Stimulated activated CD8-positive, alpha-beta memory T cell treated with anti-CD3 and anti-CD28 coated beads, Interleukin-2, amount 100 ng/mL, for 48 hours (primary cell): ENCODE results near the gene POLA1.

Experiments used
- DNase-seq, 2 donors: peaks; one replicate each; pipeline ENCODE4 v3.0.0-alpha.2; 2020; ENCODE audit warnings: low read depth in 2 of 2

POLA1 gene

DNA sequence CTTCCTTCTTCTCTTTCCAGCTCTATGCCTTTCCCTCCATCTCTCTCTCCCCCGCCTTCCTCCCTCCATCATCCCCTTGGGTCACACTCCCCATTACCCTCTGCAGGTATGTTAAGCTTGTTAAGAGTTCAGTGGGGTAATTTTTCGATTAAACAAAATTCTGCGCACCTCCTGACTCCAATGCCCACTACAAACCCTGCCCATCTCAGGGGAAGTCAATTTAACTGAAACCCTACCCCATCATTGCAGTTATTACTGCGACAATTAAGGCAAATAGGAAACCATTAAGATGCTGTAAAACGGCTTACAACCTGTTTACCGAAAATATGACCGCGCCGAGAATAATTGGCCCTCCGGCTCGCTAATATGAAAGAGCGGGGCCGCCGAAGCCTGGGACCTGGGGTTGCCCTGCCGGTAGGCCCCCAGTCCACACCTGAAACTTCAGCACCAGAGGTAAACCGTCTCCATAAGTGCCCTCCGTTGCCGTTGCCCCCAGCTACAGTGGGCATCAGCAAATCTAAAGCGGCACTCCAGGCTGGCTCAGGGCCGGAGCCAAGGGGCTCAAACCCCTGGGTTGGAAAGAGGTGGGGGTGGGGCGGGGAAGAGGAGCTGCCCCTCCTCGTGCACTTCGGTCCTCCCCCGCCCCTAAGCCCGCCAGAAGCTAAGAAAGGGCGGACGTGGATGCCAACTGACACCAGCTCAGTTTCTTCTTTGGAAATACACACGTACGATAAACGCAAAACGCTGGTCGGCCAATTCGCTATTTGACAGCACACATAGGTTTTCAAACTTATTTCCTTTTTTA lies 317.3 kb downstream of the POLA1 start:
- no peak for DNase-seq

- no peak for DNase-seq
Observed at GRCh38 chrX:25011589-25012432, 318.1 kb downstream of the POLA1 start.

DNA sequence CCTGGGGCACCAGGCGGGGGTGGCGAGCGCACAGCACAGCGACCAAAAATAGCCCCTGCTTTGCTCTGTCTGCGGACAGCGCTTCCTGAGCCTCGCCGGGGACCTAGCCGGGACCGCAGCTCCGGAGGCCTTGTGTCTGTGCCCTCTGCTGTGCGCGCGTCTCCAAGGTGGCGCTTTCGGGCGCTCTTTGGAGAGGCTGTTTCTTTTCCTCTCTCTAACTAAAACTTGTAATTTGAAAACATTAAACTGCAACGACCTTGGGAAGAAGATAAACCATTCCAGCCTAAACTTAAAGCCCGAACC lies 318.7 kb downstream of the POLA1 start:
- no peak for DNase-seq

DNA sequence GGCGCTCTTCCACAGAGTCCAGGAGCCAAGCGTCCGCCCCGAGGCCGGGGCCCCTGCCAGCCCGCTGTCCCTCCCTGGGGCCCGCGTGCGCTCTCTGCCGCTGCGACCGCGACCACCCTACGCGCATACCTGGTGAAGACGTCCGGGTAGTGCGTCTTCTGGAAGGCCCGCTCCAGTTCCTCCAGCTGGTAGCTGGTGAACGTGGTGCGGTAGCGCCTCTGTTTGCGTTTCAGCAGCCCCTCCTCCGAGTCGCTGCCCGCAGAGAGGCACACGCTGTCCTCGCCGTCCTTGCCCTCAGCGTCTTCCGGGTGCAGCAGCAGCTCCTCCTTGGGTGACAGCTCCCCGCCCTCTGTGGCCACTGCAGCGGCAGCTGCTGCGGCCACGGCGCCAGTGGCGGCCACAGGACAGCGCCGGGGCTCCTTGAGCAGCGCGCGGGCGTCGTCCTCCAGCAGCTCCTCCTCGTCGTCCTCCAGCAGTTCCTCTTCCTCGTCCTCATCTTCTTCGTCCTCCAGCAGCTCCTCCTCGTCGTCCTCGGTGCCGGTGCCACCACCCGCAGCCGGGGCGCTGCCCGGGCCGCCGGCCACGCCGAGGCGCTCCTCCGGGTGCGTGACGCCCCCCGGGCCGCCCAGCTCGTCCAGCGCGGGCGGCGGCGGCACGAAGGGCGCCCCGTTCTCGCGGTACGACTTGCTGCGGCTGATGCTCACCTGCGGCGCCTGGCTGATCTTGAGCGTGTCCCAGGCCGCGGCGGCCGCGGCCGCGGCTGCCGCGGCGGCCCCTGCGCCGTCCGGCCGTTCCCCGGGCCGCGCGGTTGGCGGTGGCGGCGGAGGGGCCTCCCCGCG lies 319.3 kb downstream of the POLA1 start:
- DNase-seq: no peak

GRCh38 chrX:25013632-25014365 lies 320.1 kb downstream of the POLA1 start:
- DNase-seq: no peak

GRCh38 chrX:25014366-25014838 lies 320.7 kb downstream of the POLA1 start:
- DNase-seq: no peak

DNA sequence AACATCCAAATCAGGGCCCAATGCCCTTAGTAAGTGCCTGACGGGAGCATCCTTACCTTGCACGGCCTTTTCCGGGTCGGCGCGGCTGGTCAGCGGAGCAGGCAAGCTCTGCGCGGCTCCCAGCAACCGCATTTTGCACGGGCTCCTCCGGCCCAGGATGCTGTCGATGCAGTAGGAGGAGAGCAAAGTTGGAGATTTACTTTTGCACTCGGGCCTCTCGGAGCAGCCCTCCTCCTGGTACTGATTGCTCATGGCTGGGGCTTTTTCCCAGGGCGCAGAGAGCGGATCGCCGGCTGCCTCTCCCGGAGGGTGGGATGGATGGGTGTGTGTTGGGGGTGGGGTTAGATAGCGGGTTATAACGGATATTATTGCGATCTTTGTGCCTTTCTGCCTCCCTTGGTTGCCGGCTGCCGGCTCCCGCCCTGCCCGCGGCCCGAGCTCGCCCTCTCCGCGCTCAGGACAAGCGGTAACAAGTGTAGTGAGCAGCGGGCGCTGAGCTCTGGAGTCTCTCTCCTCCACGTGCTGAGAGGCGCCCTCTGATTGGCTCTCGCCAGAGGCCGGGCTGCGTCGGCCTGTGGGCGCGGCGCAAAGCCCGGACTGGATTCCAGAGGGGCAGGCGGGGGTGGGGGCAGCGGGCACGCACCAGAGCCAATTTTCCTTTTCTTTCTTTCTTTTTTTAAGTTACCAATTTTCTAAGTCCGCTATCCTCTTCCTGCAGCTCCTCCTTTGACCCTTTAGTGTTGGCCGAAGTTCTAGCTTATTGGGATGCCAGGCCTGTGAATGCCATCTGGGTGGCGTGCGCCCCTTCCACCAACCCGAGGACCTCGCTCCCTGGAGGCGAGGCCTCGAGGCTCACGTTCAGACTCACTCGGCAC lies 322.0 kb downstream of the POLA1 start, which contains the start of gene ARX:
ARX (minus strand) TSS at position 480 of the 875 bp plus-strand sequence; CDS start at position 252, 228 bp downstream.
- DNase-seq: no peak

- DNase-seq: no peak
Observed at GRCh38 chrX:25016361-25016671, 322.6 kb downstream of the POLA1 start.

- DNase-seq: no peak
Observed at GRCh38 chrX:25016938-25017598, 323.4 kb downstream of the POLA1 start.

DNA sequence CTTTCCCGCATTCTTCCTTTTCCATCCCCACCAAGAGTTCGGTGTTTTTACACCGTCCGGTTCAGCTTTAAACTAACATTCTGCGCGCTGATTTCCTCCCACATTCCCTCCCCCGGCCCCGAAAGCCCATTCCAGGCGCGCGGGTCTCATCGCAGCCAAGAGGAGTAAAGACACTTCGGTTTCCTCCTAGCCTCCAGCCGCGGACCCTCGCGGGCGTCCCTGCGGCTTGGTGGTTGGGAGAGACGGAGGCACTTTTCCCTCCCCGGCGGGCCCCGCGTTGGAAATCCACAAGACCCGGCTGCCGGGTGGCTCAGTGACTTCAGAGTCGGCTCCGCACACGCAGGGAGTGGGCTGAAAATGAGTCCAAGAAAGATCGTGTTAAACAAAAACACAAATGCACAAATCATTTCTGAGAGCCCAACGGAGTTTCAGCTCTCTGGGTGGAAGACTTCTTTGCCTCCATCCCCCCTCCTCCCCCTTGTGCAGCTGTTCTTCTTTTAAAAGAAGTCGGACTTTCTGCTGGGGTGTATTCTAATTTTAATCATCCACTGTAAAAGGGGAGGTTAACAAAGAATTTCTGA lies 324.0 kb downstream of the POLA1 start:
- DNase-seq: no peak

GRCh38 chrX:25018682-25019081 lies 325.0 kb downstream of the POLA1 start:
- no peak for DNase-seq

DNA sequence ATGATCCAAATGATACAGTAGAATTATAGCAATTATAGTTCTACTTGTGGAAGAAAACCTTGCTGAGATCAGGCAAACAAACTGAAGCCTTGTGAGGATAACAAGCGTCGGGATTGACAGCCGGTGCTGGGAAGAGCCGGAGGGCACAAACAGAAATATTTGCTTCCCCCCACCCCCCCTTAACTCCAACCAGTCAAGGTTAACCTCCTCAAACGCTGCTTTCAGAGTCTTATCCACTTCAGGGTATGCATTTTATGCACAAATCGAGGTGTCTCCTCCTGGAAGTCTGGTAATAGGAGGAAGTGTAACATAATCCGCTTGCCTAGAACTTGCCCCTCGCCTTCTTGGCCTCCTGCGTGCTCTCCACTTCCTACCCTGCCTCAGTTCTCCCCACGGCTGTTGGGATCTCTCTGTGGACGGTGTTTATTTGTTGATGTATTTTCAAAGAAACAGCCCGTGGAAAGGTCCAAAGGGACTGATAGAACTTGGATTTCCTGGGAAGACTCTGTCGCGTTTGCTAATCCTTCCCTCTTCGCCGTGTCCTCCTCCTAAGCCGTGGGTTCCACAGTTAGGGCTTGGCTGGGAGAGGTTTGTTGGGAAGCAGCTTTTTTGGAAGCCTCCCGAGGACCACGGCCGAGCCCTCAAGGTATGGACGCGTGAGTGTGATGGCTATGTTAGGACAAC lies 326.1 kb downstream of the POLA1 start:
- no peak for DNase-seq

DNA sequence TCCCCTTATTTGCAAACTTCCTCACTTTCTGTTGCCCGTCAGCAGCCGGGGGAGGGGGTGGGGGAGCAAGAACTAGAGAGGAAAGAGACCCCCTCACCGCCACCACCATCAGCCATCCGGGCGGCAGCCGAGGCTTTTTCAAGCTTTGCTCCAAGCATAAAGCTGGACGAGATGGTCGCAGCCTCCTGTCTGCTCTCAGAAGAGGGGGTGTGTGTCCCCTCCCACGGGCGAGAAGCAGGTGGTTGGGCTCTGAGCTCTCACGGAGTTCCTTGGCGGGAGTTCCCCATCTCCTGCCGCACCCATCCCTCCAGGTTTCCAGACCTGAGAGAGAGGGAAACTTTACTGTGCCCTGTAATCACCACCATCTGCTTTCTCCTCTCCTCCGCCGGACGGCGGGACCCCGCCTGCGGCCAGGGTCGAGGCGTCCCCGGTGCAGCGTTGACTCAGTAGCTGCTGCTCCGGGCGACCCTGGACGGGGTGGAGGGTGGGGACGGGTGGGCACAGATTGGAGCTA lies 326.7 kb downstream of the POLA1 start:
- no peak for DNase-seq

DNA sequence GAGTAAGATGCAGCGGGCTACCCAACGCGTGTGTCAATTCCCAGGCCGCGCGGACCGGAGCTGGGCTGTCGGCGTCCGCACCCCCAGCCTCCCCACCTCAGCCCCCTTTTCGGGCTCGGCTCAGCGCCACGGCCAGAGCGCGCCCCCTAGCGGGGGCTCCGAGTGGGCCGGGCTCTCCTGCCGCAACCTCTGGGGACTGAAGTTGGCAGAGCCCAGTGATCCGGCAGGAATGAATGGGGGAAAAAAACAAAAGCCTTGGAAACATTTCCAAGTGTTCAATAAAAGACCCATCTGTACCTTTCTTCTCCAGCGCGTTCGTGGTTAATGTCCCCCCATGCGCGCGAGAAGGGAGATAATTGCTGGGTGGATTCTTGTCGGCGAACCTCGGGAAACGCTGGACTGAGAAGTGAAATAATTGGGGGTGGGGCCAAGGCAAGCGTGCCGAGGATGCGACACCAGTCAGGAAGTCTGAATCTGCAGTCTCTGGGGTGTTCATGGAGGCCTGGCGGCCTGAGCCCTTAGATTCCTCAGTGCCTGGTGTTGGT lies 327.3 kb downstream of the POLA1 start:
- no peak for DNase-seq

- no peak for DNase-seq
Observed at GRCh38 chrX:25022499-25023325, 329.0 kb downstream of the POLA1 start.

DNA sequence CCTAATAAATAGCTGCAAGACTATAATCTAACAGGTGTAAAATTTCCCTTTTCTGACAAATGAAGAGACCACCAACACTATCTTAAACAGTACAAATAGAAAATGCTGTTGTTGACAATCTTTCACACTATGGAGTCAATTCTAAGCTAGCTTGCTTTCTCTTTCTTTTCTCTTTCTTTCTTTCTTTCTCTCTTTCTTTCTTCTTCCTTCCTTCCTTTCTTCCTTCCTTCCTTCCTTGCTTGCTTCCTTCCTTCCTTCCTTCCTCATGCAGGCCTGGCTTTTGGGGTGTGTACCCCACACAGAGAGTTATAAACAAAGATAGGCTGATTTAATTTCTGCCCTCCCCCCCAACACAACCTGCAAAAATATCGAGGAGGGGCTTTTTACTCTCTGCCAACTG lies 330.2 kb downstream of the POLA1 start:
- DNase-seq: no peak

- no peak for DNase-seq
Observed at GRCh38 chrX:25025615-25026014, 331.9 kb downstream of the POLA1 start.

- no peak for DNase-seq
Observed at GRCh38 chrX:25026576-25026975, 332.9 kb downstream of the POLA1 start.
